ENCODE measurements around the gene ANKS1B.
"Not testable (repeated sequence)": the region's sequence is repeated elsewhere in the genome, so short reads cannot be mapped to it uniquely, and the experiment has no call there.

ANKS1B gene

GRCh38 chr12:99984271-99985128, at the start of gene ANKS1B:
ANKS1B (minus strand) TSS chr12:99984936; CDS start chr12:99984237, 699 bp downstream.
- DNase-seq = peak; percentile 27 to 70 (median 32)

GRCh38 chr12:100031836-100032235, 47.1 kb upstream of the ANKS1B start:
- DNase-seq = no peak

GRCh38 chr12:100027671-100028070, 42.9 kb upstream of the ANKS1B start:
- DNase-seq = no peak

- no peak for DNase-seq
These were observed 41.5 kb upstream of the ANKS1B start for GRCh38 chr12:100026241-100026640.

GRCh38 chr12:100024974-100025555, 40.3 kb upstream of the ANKS1B start:
- no peak for DNase-seq

- no peak for DNase-seq
These were observed 35.6 kb upstream of the ANKS1B start for GRCh38 chr12:100020370-100020769.

- no peak for DNase-seq
These were observed 32.3 kb upstream of the ANKS1B start for GRCh38 chr12:100017056-100017455.

GRCh38 chr12:100016304-100016703, 31.6 kb upstream of the ANKS1B start:
- not testable (repeated sequence) for DNase-seq

- DNase-seq = not testable (repeated sequence)
These were observed 21.1 kb upstream of the ANKS1B start for GRCh38 chr12:100005846-100006245.

- no peak for DNase-seq
These were observed 13.1 kb upstream of the ANKS1B start for GRCh38 chr12:99997806-99998205.

- DNase-seq = no peak
These were observed 11.4 kb upstream of the ANKS1B start for GRCh38 chr12:99996095-99996494.

GRCh38 chr12:99985631-99986030, 895 bp upstream of the ANKS1B start:
- no peak for DNase-seq

- no peak for DNase-seq
These were observed 414 bp upstream of the ANKS1B start for GRCh38 chr12:99985129-99985570.

GRCh38 chr12:99983456-99984258, 1.1 kb downstream of the ANKS1B start:
- DNase-seq = no peak

- no peak for DNase-seq
These were observed 3.0 kb downstream of the ANKS1B start for GRCh38 chr12:99981639-99982190.

GRCh38 chr12:99979471-99979870, 5.3 kb downstream of the ANKS1B start:
- no peak for DNase-seq

- DNase-seq = no peak
These were observed 6.6 kb downstream of the ANKS1B start for GRCh38 chr12:99978152-99978551.

GRCh38 chr12:99977550-99977949, 7.2 kb downstream of the ANKS1B start:
- DNase-seq = no peak

GRCh38 chr12:99976762-99977161, 8.0 kb downstream of the ANKS1B start:
- no peak for DNase-seq

- no peak for DNase-seq
These were observed 9.4 kb downstream of the ANKS1B start for GRCh38 chr12:99975321-99975720.

GRCh38 chr12:99974146-99974545, 10.6 kb downstream of the ANKS1B start:
- DNase-seq = no peak

GRCh38 chr12:99966429-99966828, 18.3 kb downstream of the ANKS1B start:
- no peak for DNase-seq

- DNase-seq = no peak
These were observed 24.4 kb downstream of the ANKS1B start for GRCh38 chr12:99960311-99960710.

Measured in suppressor macrophage treated with lipopolysaccharide for 1 hour (primary cell).